SK-N-SH treated with all-trans-retinoic acid at 6 μM for 48 hours (cell line): Measurements from ENCODE around the gene TMEM119.

Experiments used
- ISL1 ChIP-seq: fragments of 250-450 bp; sonication (Bioruptor Pico); IDR thresholded peaks from 2 replicates; pipeline ENCODE4 v2.1.2; 2022; ENCODE audit warnings: mild to moderate bottlenecking, moderate library complexity
- TF ChIP-seq, protein P1 (sequence below): fragments of 250-450 bp; sonication (Bioruptor Pico); IDR thresholded peaks from 2 replicates; pipeline ENCODE4 v1.5.1; 2020; ENCODE audit warnings: low read depth, mild to moderate bottlenecking, moderate library complexity

DNA sequence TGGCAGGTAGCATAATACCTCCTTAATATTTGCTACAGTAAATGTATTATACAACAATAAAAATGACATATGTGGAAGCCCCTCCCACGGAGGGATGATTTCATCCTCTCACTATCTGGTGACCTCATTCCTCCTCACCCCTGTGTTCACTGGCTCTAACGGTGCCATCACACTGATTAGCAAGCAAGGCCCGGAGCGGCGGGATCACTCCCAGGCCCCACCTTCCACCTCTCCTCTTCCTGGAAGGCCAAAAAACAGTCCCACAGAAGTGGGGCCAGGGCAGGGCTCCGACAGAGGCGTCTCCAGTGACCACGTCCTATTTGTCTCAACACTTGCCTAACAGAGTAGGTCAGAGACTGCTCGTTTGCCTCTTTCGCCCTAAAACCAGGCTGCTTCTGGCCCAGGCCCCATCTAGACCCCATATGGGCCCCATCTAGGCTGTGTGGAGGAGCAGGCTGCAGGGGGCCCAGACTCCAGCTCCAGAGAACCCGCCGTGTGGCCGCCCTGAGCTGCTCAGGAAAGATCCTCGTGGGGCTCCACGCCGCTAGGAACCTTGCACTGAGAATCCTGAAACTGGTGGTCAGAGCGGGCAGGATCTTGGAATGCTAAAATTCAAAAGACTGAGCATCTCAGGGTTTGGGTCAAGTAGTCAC is 32.1 kb upstream of the TMEM119 start:
- TF ChIP-seq, protein P1, sequence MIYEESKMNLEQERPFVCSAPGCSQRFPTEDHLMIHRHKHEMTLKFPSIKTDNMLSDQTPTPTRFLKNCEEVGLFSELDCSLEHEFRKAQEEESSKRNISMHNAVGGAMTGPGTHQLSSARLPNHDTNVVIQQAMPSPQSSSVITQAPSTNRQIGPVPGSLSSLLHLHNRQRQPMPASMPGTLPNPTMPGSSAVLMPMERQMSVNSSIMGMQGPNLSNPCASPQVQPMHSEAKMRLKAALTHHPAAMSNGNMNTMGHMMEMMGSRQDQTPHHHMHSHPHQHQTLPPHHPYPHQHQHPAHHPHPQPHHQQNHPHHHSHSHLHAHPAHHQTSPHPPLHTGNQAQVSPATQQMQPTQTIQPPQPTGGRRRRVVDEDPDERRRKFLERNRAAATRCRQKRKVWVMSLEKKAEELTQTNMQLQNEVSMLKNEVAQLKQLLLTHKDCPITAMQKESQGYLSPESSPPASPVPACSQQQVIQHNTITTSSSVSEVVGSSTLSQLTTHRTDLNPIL (CRISPR knock-in tag) = 0 out of 2 replicates have a peak, but pooled peaks have one; percentile 47
- TF ChIP-seq ISL1 = no peak
